Transverse colon (tissue), 3 donors: ENCODE results near the gene AK3.

Experiments used
- EP300 ChIP-seq: sonication (generic); formaldehyde crosslinking; IDR thresholded peaks from one replicate; pipeline ENCODE4 v1.6.1; 2017; ENCODE audit warnings: antibody characterized with exemption, low read depth
- TF ChIP-seq, protein P1 (sequence below), 5 experiments: fragments of 200-600 bp in 3 of 5; fragments of 450-650 bp in 2 of 5; sonication (generic) in 3 of 5; IDR thresholded peaks; 1 replicate in 2 of 5; 2 replicates in 3 of 5; pipeline ENCODE4 v1.5.1; 2016 to 2017; ENCODE audit warnings: antibody characterized with exemption in 5 of 5, inconsistent platforms in 3 of 5, mild to moderate bottlenecking in 2 of 5, moderate library complexity in 1 of 5

DNA sequence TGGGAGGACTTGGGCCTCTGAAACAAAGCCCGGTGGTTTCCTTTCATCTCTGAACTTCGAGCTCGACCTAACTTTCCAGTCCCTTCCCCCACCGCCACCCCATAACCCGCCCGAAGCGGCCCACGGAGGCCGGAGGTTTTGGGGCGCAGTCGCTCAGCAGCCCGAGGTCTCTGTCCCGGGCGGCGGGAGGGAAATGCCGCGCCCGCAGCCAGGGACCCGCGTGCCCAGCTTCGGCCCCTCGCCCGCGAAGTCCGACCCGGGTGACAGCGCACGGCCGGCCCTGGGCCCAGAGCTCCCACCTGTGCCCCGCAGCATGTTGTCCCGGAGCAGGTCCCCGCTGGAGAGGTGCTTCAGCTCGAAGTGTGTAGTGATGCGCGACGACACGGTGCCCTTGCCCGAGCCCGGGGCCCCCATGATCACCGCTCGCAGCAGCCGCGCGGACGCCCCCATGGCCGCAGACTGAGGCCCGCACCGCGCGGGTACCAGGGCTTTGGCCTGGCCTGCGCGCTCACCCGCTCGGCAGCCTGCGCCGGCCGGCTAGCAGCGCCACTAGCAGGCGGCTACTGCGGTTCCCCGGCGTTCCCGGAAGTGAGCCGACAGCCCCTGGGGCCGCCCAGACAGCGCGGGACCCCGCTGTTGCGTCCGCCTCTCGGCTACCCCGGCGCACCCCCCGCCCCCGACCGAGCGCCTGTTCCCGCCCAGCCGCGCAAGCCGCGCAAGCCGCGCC, at the start of gene AK3:
- TF ChIP-seq, protein P1, sequence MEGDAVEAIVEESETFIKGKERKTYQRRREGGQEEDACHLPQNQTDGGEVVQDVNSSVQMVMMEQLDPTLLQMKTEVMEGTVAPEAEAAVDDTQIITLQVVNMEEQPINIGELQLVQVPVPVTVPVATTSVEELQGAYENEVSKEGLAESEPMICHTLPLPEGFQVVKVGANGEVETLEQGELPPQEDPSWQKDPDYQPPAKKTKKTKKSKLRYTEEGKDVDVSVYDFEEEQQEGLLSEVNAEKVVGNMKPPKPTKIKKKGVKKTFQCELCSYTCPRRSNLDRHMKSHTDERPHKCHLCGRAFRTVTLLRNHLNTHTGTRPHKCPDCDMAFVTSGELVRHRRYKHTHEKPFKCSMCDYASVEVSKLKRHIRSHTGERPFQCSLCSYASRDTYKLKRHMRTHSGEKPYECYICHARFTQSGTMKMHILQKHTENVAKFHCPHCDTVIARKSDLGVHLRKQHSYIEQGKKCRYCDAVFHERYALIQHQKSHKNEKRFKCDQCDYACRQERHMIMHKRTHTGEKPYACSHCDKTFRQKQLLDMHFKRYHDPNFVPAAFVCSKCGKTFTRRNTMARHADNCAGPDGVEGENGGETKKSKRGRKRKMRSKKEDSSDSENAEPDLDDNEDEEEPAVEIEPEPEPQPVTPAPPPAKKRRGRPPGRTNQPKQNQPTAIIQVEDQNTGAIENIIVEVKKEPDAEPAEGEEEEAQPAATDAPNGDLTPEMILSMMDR (IDR thresholded peaks at IDR 0.05), result peak in 1 of 5 experiments; percentile 23
- TF ChIP-seq EP300, result no peak
